Head of caudate nucleus (tissue), 42 donors: ENCODE results near the gene ZBTB5.
"Not testable (repeated sequence)": the region's sequence is repeated elsewhere in the genome, so short reads cannot be mapped to it uniquely, and the experiment has no call there.

Experiments used
- DNase-seq, 42 donors: peaks; one replicate each; pipeline versions ENCODE4 v3.0.0 to v3.0.0-alpha.2; 2020 to 2021; ENCODE audit warnings: mixed read lengths in 7 of 42
- intact Hi-C: fragments of 100-400 bp; cut with DNase I; formaldehyde crosslinking; loops from one replicate; pipeline ENCODE4 v1.15.0; 2022

Gene ZBTB5

GRCh38 chr9:37465249-37466036 is at the start of gene ZBTB5:
Gene ZBTB5, minus strand, starts transcription at chr9:37465450. Its CDS starts 22,899 bp downstream, at chr9:37442551.
- intact Hi-C loops, result loop anchor here (2.0 kb wide), 1 partner anchor 43 kb away; the partner anchor contains the start of gene GRHPR

GRCh38 chr9:37514999-37515398 is 49.7 kb upstream of the ZBTB5 start:
- intact Hi-C loops, result no loop called here

More at GRCh38 chr9:37465249-37466036, at the start of gene ZBTB5:
- DNase-seq, result peak; percentile 99 to 100 (median 100)

GRCh38 chr9:37514415-37514814 is 49.2 kb upstream of the ZBTB5 start:
- intact Hi-C loops, DNase-seq: not testable (repeated sequence)

More at GRCh38 chr9:37514999-37515398, 49.7 kb upstream of the ZBTB5 start:
- no peak for DNase-seq

- no peak for DNase-seq
- intact Hi-C loops, result no loop called here
Observed at GRCh38 chr9:37512437-37512836, 47.2 kb upstream of the ZBTB5 start.

- intact Hi-C loops, result no loop called here
Observed at GRCh38 chr9:37511016-37512010, 46.1 kb upstream of the ZBTB5 start.

GRCh38 chr9:37510053-37510452 is 44.8 kb upstream of the ZBTB5 start:
- DNase-seq, intact Hi-C loops: not testable (repeated sequence)

More at GRCh38 chr9:37511016-37512010, 46.1 kb upstream of the ZBTB5 start:
- no peak for DNase-seq

- intact Hi-C loops, result no loop called here
Observed at GRCh38 chr9:37509536-37509935, 44.3 kb upstream of the ZBTB5 start.

GRCh38 chr9:37508834-37509206 is 43.6 kb upstream of the ZBTB5 start:
- DNase-seq, result peak in 23 of 42 donors; percentile 9 to 74 (median 37)

More at GRCh38 chr9:37509536-37509935, 44.3 kb upstream of the ZBTB5 start:
- DNase-seq, result no peak

GRCh38 chr9:37508135-37508833 is 43.0 kb upstream of the ZBTB5 start:
- intact Hi-C loops, result no loop called here
- no peak for DNase-seq

More at GRCh38 chr9:37508834-37509206, 43.6 kb upstream of the ZBTB5 start:
- intact Hi-C loops, result no loop called here

- intact Hi-C loops, result no loop called here
- DNase-seq, result no peak
Observed at GRCh38 chr9:37507566-37508134, 42.4 kb upstream of the ZBTB5 start.

- intact Hi-C loops, result no loop called here
- peak in 1 of 42 donors; percentile 2 for DNase-seq
Observed at GRCh38 chr9:37504605-37505004, 39.4 kb upstream of the ZBTB5 start.

- DNase-seq, result no peak
- intact Hi-C loops, result no loop called here
Observed at GRCh38 chr9:37503736-37504135, 38.5 kb upstream of the ZBTB5 start.

- intact Hi-C loops, result no loop called here
- DNase-seq, result no peak
Observed at GRCh38 chr9:37501957-37502596, 36.8 kb upstream of the ZBTB5 start.

GRCh38 chr9:37499297-37499696 is 34.0 kb upstream of the ZBTB5 start:
- intact Hi-C loops, result no loop called here
- no peak for DNase-seq

- peak in 1 of 42 donors; percentile 3 for DNase-seq
- intact Hi-C loops, result no loop called here
Observed at GRCh38 chr9:37498457-37498856, 33.2 kb upstream of the ZBTB5 start.

GRCh38 chr9:37497320-37497719 is 32.1 kb upstream of the ZBTB5 start:
- DNase-seq, result peak in 1 of 42 donors; percentile 12
- intact Hi-C loops, result no loop called here

- intact Hi-C loops, result no loop called here
- peak in 1 of 42 donors; percentile 15 for DNase-seq
Observed at GRCh38 chr9:37496020-37496419, 30.8 kb upstream of the ZBTB5 start.

GRCh38 chr9:37495571-37495970 is 30.3 kb upstream of the ZBTB5 start:
- intact Hi-C loops, result no loop called here
- DNase-seq, result peak in 1 of 42 donors; percentile 13
